Activated T-helper 2 cell treated with anti-CD3 and anti-CD28 coated beads, Interferon-gamma antibody, Interleukin-2, Interleukin-4, amounts not matched to agents 10 μg/mL and 5 μg/mL and 100 μg/mL, durations not matched to agents 14 hours and 24 hours and 36 hours (primary cell): ENCODE results near the gene RCAN1. TPM values are rescaled to one million over a fixed set of nuclear protein-coding genes. Genes with fewer than 3 reads are reported as not detected.

Source experiments
- DNase-seq: peaks from one replicate; pipeline ENCODE4 v3.0.0; 2021; ENCODE audit warnings: low spot score
- H3K27ac Mint-ChIP-seq: one replicate; pipeline ENCODE4 v1.8.0; 2021; ENCODE audit warnings: mixed read lengths
- H3K27me3 Mint-ChIP-seq: one replicate; pipeline ENCODE4 v1.8.0; 2021; ENCODE audit warnings: low read depth, mixed read lengths
- H3K36me3 Mint-ChIP-seq: one replicate; pipeline ENCODE4 v1.8.0; 2021; ENCODE audit warnings: low read depth, mixed read lengths
- H3K4me1 Mint-ChIP-seq: one replicate; pipeline ENCODE4 v1.8.0; 2021; ENCODE audit warnings: low read depth, mixed read lengths
- H3K4me3 Mint-ChIP-seq: one replicate; pipeline ENCODE4 v1.8.0; 2021; ENCODE audit warnings: low read depth, mild to moderate bottlenecking, moderate library complexity, mixed read lengths
- H3K9me3 Mint-ChIP-seq: one replicate; pipeline ENCODE4 v1.8.0; 2021; ENCODE audit warnings: mixed read lengths
- intact Hi-C: fragments of 100-400 bp; cut with micrococcal nuclease; formaldehyde crosslinking; loops from one replicate; pipeline ENCODE4 v1.15.1; 2023
- total RNA-seq: library from RNA; stranded (reverse); gene quantifications from 2 replicates; pipeline ENCODE4 v1.2.3, GENCODE V29; 2022

The RCAN1 gene
- total RNA-seq, 1 donor from 2014 or later: 21.1 TPM

DNA sequence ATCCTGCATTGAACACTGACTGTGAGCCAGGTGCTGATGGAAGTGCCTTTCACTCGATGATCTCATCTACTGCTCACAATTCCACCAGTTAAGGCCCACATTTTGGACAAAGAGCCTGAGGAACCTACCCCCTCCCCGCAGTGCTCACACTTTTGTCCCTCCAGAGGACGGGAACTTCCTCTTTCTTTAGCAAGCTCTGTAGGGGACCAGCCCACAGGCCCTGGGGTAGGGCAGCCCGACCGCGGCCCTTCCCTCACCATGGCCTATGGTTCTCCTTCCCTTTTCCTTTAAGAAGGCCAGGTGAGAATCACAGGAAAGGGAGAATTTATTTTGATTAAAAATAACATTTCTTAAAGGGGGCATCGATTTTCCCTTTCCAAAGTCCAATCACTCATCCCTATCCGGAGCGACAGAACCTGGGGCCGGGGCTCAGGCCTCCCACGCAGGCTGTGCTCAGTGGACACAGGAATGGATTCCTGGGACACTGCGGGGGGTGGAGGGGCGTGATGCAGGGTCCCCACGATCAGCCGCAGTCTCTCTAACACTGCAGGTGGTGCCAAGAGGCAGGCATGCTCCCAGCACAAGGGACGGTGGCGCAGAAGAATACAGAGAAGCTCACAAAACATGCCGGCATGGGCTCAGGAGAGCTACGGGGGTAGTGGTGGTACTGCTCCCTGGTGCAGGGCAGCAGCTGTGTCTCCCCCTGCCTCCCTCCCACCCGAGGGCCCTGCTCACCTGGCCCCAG is 94.0 kb downstream of the RCAN1 start:
- intact Hi-C loops: no loop called here
- DNase-seq: no peak
- H3K4me1 Mint-ChIP-seq: peaks cover 39% of the 10 kb centered on the region
- no peak overlapping the region for H3K27ac Mint-ChIP-seq
- no peak overlapping the region for H3K4me3 Mint-ChIP-seq
- peaks cover 32% of the 10 kb centered on the region for H3K36me3 Mint-ChIP-seq
- H3K9me3 Mint-ChIP-seq: no peaks in the 10 kb centered on the region
- H3K27me3 Mint-ChIP-seq: no peaks in the 10 kb centered on the region

DNA sequence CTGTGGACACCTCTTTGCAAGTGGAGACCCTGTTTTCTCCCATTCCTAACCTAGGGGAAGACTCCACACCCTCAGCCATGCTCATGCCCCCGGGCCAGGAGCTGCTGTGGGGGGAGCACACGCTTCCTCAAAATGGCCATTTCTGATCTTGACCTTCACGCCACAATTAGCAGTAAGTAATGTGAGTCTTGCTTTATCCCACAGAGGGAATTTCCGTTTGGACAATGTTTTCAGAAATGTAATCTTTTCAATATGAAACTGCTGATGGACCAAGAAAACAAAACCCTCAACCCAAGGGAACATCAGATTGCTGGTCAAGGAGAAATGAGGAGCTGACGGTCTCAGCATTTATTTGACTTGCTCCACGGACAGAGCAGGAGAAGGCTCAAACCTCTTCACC is 94.6 kb downstream of the RCAN1 start:
- H3K4me3 Mint-ChIP-seq: no peak overlapping the region
- peaks cover 39% of the 10 kb centered on the region for H3K4me1 Mint-ChIP-seq
- intact Hi-C loops: no loop called here
- no peak for DNase-seq
- peaks cover 32% of the 10 kb centered on the region for H3K36me3 Mint-ChIP-seq
- no peaks in the 10 kb centered on the region for H3K27me3 Mint-ChIP-seq
- no peaks in the 10 kb centered on the region for H3K9me3 Mint-ChIP-seq
- no peak overlapping the region for H3K27ac Mint-ChIP-seq

DNA sequence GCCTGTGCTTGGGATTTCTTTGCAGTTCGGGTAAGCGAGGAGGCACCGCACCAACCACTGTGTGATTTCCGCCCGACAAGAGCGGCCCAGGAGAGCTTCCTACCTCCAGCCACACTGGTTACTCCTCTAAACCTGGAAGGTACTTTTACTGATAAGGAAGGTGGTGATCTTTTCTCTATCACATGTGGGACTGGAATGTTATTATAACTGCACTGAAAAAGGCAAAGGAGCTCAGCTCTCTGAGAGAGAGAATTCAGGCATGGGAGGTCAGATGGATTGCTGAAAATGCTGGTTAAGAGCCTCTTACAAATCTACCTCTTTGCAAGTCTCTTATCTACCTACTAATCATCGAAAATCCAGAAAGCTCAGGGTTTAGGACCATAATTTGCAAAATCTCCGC is 95.2 kb downstream of the RCAN1 start:
- Mint-ChIP-seq H3K27me3 (no peaks in the 10 kb centered on the region), H3K9me3 (no peaks in the 10 kb centered on the region), H3K4me3 (no peak overlapping the region), H3K4me1 (peaks cover 39% of the 10 kb centered on the region), H3K36me3 (peaks cover 32% of the 10 kb centered on the region), H3K27ac (no peak overlapping the region)
- intact Hi-C loops: no loop called here
- DNase-seq: no peak

DNA sequence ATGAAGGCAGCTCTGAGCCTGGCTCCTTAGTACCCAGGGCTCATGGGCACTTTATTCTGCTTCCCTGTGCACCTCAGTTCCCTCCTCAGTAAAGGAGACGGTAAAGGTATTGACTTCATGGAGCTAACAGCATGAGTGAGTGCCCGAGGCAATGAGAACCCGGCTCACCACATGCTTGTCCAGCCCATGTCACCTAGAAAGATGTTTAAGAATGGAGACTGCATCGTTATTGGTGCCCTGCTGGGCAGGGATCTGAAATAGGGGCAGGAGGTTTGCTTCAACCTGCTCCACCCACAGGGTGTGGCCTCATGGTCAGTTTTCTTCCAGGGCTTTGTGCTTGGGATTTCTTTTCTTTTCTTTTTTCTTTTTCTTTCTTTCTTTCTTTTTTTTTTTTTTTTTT is 95.9 kb downstream of the RCAN1 start:
- Mint-ChIP-seq H3K27me3 (no peaks in the 10 kb centered on the region), H3K9me3 (no peaks in the 10 kb centered on the region), H3K4me3 (no peak overlapping the region), H3K36me3 (peaks cover 30% of the 10 kb centered on the region), H3K4me1 (peaks cover 36% of the 10 kb centered on the region), H3K27ac (no peak overlapping the region)
- intact Hi-C loops: no loop called here
- DNase-seq: no peak

DNA sequence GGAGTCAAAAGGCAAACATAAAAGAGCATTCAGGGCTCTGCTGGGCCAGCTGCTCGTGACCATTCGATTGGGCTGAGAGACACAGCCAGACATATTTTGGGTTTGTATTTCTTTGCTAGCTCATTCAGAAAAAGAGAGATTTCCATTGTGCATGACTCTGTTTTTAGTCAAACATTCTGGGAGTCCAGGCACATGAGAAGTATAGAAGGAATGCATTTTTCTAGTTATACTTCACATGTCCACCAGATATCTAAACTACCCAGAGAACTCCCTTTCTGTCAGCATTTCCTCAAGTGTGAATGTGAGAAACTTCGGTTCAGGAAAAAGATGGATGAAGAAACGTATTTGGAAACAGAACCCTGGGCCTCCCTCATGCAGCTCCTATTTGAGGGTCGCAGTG is 96.6 kb downstream of the RCAN1 start:
- no peak for DNase-seq
- H3K4me3 Mint-ChIP-seq: no peak overlapping the region
- H3K27ac Mint-ChIP-seq: no peak overlapping the region
- H3K36me3 Mint-ChIP-seq: peaks cover 30% of the 10 kb centered on the region
- peaks cover 2% of the 10 kb centered on the region for H3K27me3 Mint-ChIP-seq
- no peaks in the 10 kb centered on the region for H3K9me3 Mint-ChIP-seq
- intact Hi-C loops: no loop called here
- peaks cover 36% of the 10 kb centered on the region for H3K4me1 Mint-ChIP-seq

DNA sequence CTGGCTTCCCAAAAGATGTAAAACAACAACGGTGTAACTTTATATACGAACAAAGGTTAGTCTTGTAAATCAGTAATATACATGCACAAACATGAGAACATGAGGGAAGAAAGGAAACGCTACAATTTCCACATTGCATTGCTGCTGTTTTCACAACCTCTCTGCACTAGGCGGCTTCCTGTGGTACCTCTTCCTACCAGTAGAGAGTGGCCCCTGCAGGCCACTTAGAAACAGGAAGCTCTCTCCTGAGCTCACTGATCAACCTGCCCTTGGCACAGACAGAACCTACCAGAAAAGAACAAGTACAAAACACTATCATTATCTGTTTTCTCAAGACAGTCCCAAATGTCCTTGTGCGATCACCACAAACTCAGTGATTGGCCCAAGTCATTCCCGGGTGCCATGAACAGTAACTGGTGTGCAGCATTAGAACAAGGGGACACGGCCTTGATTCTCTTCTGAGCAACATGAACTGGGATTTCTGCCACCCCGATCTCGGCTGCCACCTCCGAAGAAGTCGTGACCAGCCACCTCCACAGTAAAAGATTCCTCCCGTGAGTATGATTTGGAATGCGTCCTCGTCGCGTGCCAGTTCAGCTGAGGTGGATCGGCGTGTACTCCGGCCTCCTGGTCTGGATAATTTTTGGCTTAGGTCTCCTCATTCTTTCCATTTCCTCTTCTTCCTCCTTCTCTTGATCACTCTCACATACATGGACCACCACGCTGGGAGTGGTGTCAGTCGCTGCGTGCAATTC is 97.2 kb downstream of the RCAN1 start:
- DNase-seq: no peak
- H3K4me3 Mint-ChIP-seq: no peak overlapping the region
- no peaks in the 10 kb centered on the region for H3K9me3 Mint-ChIP-seq
- intact Hi-C loops: no loop called here
- peak overlapping the region; percentile 9 for H3K27ac Mint-ChIP-seq
- peaks cover 2% of the 10 kb centered on the region for H3K27me3 Mint-ChIP-seq
- peaks cover 30% of the 10 kb centered on the region for H3K36me3 Mint-ChIP-seq
- peaks cover 33% of the 10 kb centered on the region for H3K4me1 Mint-ChIP-seq

DNA sequence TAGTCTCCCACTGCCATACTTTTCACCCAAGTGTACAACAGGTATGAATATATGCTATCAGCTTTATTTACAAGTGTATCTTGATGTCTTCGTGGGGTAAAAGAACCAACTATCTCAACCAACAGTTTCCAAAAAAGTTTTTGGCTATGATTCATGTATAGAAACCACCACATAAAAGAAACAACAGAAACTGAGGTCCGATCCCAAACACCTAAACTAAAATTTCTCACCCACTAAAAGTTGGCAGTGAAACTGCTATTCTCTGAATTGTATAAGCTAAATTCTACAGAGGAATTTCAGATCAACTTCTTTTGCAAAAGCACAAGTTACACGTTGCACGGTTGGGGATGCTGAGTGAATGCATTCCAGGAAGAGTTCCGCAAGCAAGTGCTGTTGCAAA is 97.9 kb downstream of the RCAN1 start:
- H3K9me3 Mint-ChIP-seq: no peaks in the 10 kb centered on the region
- H3K27me3 Mint-ChIP-seq: peaks cover 2% of the 10 kb centered on the region
- DNase-seq: no peak
- H3K27ac Mint-ChIP-seq: peak overlapping the region; percentile 9
- H3K4me3 Mint-ChIP-seq: no peak overlapping the region
- intact Hi-C loops: no loop called here
- peaks cover 29% of the 10 kb centered on the region for H3K4me1 Mint-ChIP-seq
- peaks cover 27% of the 10 kb centered on the region for H3K36me3 Mint-ChIP-seq

DNA sequence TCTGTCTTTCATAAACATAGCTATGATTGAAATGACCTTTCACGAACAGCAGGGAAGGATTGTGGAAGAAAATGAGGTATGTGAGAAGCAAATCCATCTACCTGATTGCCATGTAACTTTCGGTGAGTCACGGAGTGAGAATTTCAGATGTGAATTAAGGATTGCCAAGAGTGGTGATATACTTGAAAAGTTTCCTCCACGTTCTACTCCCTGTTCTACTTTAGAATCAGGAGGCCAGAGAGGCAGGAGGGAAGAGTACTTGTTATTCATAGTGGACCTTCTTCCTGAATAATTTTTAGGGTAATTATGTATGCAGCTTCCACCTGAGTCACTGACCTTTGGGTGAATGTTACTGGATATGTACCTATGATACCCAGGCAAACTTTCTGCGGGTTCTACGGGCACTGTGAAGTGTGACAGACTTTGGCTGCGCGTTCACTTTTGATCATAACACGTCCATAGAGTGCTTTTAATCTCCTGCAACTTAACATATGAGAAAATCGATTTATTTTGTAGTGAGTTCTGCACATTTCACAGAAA is 100.3 kb downstream of the RCAN1 start:
- Mint-ChIP-seq H3K36me3 (peaks cover 14% of the 10 kb centered on the region), H3K9me3 (no peaks in the 10 kb centered on the region), H3K4me1 (peaks cover 26% of the 10 kb centered on the region), H3K27me3 (peaks cover 3% of the 10 kb centered on the region), H3K4me3 (no peak overlapping the region), H3K27ac (no peak overlapping the region)
- no peak for DNase-seq
- intact Hi-C loops: no loop called here

DNA sequence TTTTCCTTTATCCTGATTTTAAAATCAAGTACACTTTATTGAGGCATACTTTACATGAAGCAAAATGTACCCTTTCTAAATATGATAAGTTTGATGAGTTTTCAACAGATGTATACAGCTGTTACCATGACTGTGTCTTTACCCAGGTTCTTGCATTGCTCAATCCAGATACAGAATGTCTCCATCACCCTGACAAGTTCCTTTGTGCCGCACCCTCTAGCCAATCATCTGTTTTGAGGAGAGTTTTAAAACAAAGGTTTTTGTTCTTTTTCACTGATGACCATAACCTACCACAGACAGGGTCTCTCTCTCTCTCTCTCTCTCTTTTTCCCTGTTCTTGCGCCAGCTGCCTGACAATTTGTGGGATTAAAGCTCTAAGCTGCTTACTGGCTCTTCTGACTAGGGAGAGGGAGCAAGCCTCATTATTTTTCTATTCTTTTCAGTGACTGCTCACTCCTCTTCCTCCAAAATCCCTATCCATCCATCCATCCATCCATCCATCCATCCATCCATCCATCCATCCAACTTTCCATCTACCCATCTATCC is 101.7 kb downstream of the RCAN1 start:
- DNase-seq: no peak
- H3K36me3 Mint-ChIP-seq: peaks cover 14% of the 10 kb centered on the region
- H3K9me3 Mint-ChIP-seq: no peaks in the 10 kb centered on the region
- peaks cover 3% of the 10 kb centered on the region for H3K27me3 Mint-ChIP-seq
- H3K4me1 Mint-ChIP-seq: peaks cover 25% of the 10 kb centered on the region
- intact Hi-C loops: no loop called here
- no peak overlapping the region for H3K27ac Mint-ChIP-seq
- H3K4me3 Mint-ChIP-seq: no peak overlapping the region

DNA sequence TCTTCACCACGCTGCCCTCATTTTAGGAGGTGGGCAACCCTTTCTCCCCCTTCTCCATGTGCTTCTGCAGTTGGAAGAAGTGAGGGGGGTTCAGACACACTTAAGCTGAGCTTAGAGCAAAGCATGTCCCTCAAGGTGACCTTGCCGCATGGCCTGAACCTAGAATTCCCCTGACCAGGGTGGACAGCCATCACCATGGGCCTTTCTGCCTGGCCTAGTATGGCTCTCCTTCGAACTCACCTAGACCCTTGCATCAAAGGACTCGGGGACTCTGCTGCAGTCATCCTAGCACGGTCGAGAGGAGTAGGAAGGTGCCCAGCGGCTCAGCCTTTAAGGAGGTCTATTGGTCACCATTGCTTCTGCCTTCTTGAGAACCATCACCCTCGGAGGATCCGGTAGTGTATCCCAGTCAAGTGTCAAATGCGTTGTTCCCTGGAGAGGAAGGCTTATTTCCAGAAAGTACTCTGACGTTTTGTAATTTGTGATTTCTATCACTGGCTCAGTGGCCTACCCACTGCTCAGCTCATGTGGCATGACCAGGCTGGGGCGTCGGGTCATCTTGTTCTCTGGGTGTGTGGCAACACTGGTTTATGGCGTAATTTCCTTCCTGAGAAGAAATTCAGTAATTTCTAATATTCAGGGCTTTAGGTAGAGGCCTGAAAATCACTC is 103.0 kb downstream of the RCAN1 start, which contains the start of gene KCNE1:
Gene KCNE1 (minus strand): TSS at position 424 of the 669 bp plus-strand sequence. CDS start 62,576 bp downstream, outside the sequence.
- Mint-ChIP-seq H3K4me3 (no peak within 1 kb of the TSS), H3K27ac (no peak within 1 kb of the TSS), H3K4me1 (peaks cover 12% of the 10 kb centered on the region), H3K36me3 (peaks cover 5% of the 10 kb centered on the region), H3K27me3 (peaks cover 3% of the 10 kb centered on the region), H3K9me3 (no peaks in the 10 kb centered on the region)
- intact Hi-C loops: loop anchor here (2.0 kb wide), 1 partner anchor 71 kb away; no protein-coding TSS in a partner anchor
- no peak for DNase-seq

DNA sequence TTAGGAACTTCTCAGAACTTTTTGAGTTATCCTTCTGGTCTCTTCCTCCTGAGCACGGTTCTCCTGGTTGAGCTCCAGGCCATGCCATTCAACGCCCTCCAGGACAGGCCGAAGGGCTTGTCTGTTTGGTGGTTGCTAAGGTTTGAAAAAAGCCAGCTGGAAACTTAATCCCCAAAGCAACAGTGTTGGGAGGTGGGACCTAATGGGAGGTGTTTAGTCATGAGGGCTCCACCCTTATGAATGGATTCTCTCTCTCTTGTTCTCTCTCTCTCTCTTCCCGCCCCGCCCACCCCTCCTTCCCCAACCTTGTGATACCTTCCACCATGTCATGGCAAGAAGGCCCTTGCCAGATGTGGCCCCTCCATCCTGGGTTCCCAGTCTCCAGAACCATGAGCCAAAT is 103.7 kb downstream of the RCAN1 start:
- Mint-ChIP-seq H3K27ac (no peak overlapping the region), H3K27me3 (peaks cover 3% of the 10 kb centered on the region), H3K9me3 (no peaks in the 10 kb centered on the region), H3K36me3 (no peaks in the 10 kb centered on the region), H3K4me1 (peaks cover 7% of the 10 kb centered on the region), H3K4me3 (no peak overlapping the region)
- DNase-seq: no peak
- intact Hi-C loops: loop anchor here (2.0 kb wide), 1 partner anchor 72 kb away; no protein-coding TSS in a partner anchor
